Pancreas (tissue), 10 donors: ENCODE results near the gene NSD1. TPM values are rescaled to one million over a fixed set of nuclear protein-coding genes. Genes with fewer than 3 reads are reported as not detected.

Experiments used
- ATAC-seq, 4 donors: fragments of 200-7000 bp; cut with Tn5 transposase; one replicate each; pipeline versions ENCODE4 v1.8.0 to v1.9.1; 2020; ENCODE audit warnings: mild to moderate bottlenecking in 4 of 4, moderate library complexity in 4 of 4
- DNase-seq, 6 donors: peaks; one replicate each; pipeline ENCODE4 v3.0.0-alpha.2; 2020
- FAIRE-seq: peaks from 2 replicates; lab custom pipeline; 2012; peaks lifted over from hg19 to GRCh38; lab: Jason Lieb, UNC
- H3K27ac ChIP-seq, 4 donors: fragments of 200-600 bp; sonication (generic); 1 replicate in 3 of 4; 2 replicates in 1 of 4; pipeline versions ENCODE4 v1.5.0 to v1.8.0; 2020
- H3K27me3 ChIP-seq, 4 donors: fragments of 200-600 bp; one replicate each; pipeline ENCODE4 v1.8.0; 2021
- H3K36me3 ChIP-seq, 3 donors: fragments of 200-600 bp; sonication (generic) in 1 of 3; one replicate each; pipeline versions ENCODE4 v1.5.0 to v1.8.0; 2020 to 2021
- H3K4me1 ChIP-seq, 3 donors: fragments of 200-600 bp; one replicate each; pipeline ENCODE4 v1.8.0; 2021
- H3K4me3 ChIP-seq, 4 donors: fragments of 200-600 bp; sonication (generic) in 2 of 4; one replicate each; pipeline versions ENCODE4 v1.5.0 to v1.8.0; 2020 to 2021
- H3K9me3 ChIP-seq, 4 donors: fragments of 200-600 bp; one replicate each; pipeline ENCODE4 v1.8.0; 2021
- WGBS, 2 donors: extraction: QIAGEN DNeasy Blood & Tissue Kit; methylation state at CpG; one replicate each; pipeline ENCODE4 v1.1.7; 2013; 5-methylcytosine and 5-hydroxymethylcytosine counted together
- intact Hi-C, 3 donors: fragments of 100-400 bp; cut with DNase I; formaldehyde crosslinking; loops; one replicate each; pipeline versions ENCODE4 v1.11.1 to v1.14.2; 2022
- polyA plus RNA-seq, 2 donors: library from polyadenylated mRNA; stranded (reverse); fragments of 200-250 nt; gene quantifications; one replicate each; pipeline ENCODE4 v1.2.3, GENCODE V29; 2013
- total RNA-seq, 6 donors: library from RNA; stranded (reverse); fragmentation: NEBNext Ultra II Directional in 4 of 6; extraction: Animal tissue kit (Norgen Biotek cat#: 25700) in 4 of 6; gene quantifications; one replicate each; pipeline versions ENCODE4 v1.2.1 to v1.2.4, GENCODE V29; 2021 to 2023
- TF ChIP-seq, protein P1 (sequence below), 4 donors: fragments of 200-600 bp; sonication (generic) in 3 of 4; IDR thresholded peaks; one replicate each; pipeline versions ENCODE4 v1.5.0 to v1.8.0; 2021; ENCODE audit warnings: antibody characterized with exemption in 4 of 4
- donor health status: healthy with polysubstance abuse.
- donor health status: DM: no; HTN: no; CAD: no; lungs with moderate emphysema.
- donor health status: DM: no; HTN: no; CAD: no.
- donor health status: control.
- donor health status: control.
- donor health status: Bipolar disorder and iron deficiency.
- donor health status: DM: yes; HTN: yes; CAD: no.
- donor health status: DM: no; HTN: no; CAD: no.
- donor health status: DM: no; HTN: no; CAD: no.
- donor health status: DM: yes; HTN: yes; CAD: no.

NSD1 gene
- total and polyA plus RNA-seq, 8 donors = 6.9 to 51.2 (median 33.5) TPM

DNA sequence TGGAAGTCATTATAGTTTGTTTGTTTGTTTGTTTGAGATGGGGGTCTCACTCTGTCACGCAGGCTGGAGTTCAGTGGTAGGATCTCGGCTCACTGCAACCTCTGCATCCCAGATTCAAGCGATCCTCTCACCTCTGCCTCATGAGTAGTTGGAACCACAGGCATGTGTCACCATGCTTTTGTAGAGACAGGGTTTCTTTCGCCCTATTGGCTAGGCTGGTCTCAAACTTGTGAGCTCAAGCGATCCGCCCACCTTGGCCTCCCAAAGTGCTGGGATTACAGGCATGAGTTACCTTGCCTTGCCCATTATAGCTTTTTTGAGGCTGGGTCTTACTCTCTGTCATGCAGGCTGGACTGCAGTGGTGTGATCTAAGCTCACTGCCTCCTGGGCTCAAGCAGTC, 28.8 kb downstream of the NSD1 start:
- DNase-seq (peak in 1 of 6 donors; percentile 22), ATAC-seq (no peak), FAIRE-seq (no peak)
- Histone ChIP-seq H3K4me3 (no peak overlapping the region), H3K36me3 (no peaks in the 10 kb centered on the region), H3K9me3 (no peaks in the 10 kb centered on the region), H3K27ac (no peak overlapping the region), H3K27me3 (no peaks in the 10 kb centered on the region), H3K4me1 (no peaks in the 10 kb centered on the region)
- TF ChIP-seq, protein P1, sequence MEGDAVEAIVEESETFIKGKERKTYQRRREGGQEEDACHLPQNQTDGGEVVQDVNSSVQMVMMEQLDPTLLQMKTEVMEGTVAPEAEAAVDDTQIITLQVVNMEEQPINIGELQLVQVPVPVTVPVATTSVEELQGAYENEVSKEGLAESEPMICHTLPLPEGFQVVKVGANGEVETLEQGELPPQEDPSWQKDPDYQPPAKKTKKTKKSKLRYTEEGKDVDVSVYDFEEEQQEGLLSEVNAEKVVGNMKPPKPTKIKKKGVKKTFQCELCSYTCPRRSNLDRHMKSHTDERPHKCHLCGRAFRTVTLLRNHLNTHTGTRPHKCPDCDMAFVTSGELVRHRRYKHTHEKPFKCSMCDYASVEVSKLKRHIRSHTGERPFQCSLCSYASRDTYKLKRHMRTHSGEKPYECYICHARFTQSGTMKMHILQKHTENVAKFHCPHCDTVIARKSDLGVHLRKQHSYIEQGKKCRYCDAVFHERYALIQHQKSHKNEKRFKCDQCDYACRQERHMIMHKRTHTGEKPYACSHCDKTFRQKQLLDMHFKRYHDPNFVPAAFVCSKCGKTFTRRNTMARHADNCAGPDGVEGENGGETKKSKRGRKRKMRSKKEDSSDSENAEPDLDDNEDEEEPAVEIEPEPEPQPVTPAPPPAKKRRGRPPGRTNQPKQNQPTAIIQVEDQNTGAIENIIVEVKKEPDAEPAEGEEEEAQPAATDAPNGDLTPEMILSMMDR (IDR thresholded peaks at IDR 0.05) = no peak
- intact Hi-C loops = no loop called here
- WGBS, 2 donors = 97 to 98% methylated on average over 6 of the region's 6 CpGs

DNA sequence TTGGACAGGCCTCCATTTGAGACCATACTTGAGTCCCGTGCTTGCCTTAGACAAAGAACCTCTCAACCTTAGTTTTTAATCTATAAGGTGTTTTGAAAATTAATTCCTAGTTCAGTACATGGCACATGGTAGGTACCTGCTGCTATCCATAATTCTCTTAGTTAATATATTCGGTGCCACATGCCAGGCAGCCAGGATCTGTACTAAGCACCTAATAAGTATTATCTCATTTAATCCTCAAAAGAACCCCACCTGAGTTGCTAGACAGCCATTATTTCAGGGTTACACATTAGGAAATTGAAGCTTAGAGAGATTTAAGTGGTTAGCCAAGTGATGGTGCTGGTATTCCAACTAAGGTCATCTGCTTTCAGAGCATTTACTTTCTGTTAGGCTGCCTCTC, 29.9 kb downstream of the NSD1 start:
- no peaks in the 10 kb centered on the region for H3K4me1 ChIP-seq
- no peak overlapping the region for H3K27ac ChIP-seq
- no peaks in the 10 kb centered on the region for H3K36me3 ChIP-seq
- TF ChIP-seq, protein P1 (IDR thresholded peaks at IDR 0.05) = no peak
- DNase-seq = no peak
- H3K9me3 ChIP-seq = no peaks in the 10 kb centered on the region
- FAIRE-seq = no peak
- ATAC-seq = no peak
- 93 to 98% methylated on average over 2 of the region's 2 CpGs for WGBS, 2 donors
- no peak overlapping the region for H3K4me3 ChIP-seq
- intact Hi-C loops = no loop called here
- H3K27me3 ChIP-seq = no peaks in the 10 kb centered on the region

DNA sequence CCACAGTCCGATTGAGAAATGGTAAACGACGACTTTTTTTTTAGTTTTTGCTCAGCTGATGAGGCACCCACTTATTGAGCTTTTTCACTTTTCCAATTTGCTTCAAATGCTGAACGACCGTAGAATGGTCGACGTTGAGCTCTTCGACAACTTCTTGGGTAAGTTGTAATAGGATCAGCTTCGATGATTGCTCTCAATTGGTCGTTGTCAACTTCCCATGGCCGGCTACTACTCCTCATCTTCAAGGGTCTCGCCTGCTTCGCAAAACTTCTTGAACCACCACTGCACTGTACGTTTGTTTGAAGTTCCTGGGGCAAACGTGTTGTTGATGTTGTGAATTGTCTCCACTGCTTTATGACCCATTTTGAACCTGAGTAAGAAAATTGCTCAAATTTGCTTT, 35.7 kb downstream of the NSD1 start:
- TF ChIP-seq, protein P1 (IDR thresholded peaks at IDR 0.05) = no peak
- DNase-seq (no peak), FAIRE-seq (no peak), ATAC-seq (no peak)
- no peaks in the 10 kb centered on the region for H3K36me3 ChIP-seq
- no peaks in the 10 kb centered on the region for H3K9me3 ChIP-seq
- H3K27ac ChIP-seq = no peak overlapping the region
- no peak overlapping the region for H3K4me3 ChIP-seq
- intact Hi-C loops = no loop called here
- H3K27me3 ChIP-seq = no peaks in the 10 kb centered on the region
- no peaks in the 10 kb centered on the region for H3K4me1 ChIP-seq
- WGBS, 2 donors = 91 to 93% methylated on average over 15 of the region's 15 CpGs

DNA sequence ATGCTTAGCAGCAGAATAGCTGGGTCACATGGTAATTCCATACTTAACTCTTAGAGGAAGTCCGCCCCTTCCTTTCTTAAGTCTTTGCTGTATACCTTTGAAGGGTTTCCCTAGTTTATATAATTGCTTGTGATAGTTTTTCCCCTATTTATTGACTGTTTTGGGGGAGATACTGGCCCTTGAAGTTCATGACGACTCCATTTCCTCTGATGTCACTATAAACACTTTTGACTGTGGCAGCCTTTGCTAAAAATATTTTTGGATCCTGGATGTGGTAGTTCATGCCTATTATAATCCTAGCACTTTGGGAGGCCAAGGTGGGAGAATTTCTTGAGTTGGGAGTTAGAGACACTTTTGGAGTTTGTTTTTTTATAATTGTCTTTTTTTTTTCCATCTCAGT, 38.4 kb downstream of the NSD1 start:
- no peaks in the 10 kb centered on the region for H3K36me3 ChIP-seq
- intact Hi-C loops = no loop called here
- no peak for DNase-seq
- TF ChIP-seq, protein P1 (IDR thresholded peaks at IDR 0.05) = no peak
- H3K27me3 ChIP-seq = no peaks in the 10 kb centered on the region
- no peaks in the 10 kb centered on the region for H3K4me1 ChIP-seq
- H3K27ac ChIP-seq = no peak overlapping the region
- 79 to 90% methylated on average over 2 of the region's 2 CpGs for WGBS, 2 donors
- H3K9me3 ChIP-seq = no peaks in the 10 kb centered on the region
- no peak overlapping the region for H3K4me3 ChIP-seq
- no peak for ATAC-seq
- no peak for FAIRE-seq

DNA sequence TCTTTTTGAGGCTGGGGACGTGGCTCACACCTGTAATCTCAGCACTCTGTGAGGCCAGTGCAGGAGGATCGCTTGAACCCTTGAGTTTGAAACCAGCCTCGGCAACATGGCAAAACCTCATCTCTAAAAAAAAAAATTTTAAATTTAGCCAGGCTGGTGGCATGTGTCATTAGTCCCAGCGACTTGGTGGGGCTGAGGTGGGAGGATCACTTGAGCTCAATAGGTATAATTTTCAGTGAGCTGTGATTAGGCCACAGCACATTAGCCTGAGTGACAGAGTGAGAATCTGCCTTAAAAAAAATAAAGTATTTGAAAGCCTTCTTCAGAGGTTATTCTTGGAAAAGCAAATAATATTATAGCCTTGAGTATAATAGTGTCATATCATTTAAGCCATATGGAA, 41.8 kb downstream of the NSD1 start:
- TF ChIP-seq, protein P1 (IDR thresholded peaks at IDR 0.05) = no peak
- intact Hi-C loops = no loop called here
- WGBS, 2 donors = 94 to 96% methylated on average over 4 of the region's 4 CpGs
- peaks cover 0 to 5% (median 0%) of the 10 kb centered on the region in 3 donors for H3K4me1 ChIP-seq
- no peak overlapping the region for H3K4me3 ChIP-seq
- no peaks in the 10 kb centered on the region for H3K36me3 ChIP-seq
- H3K9me3 ChIP-seq = no peaks in the 10 kb centered on the region
- FAIRE-seq (no peak), DNase-seq (no peak), ATAC-seq (no peak)
- no peaks in the 10 kb centered on the region for H3K27me3 ChIP-seq
- no peak overlapping the region for H3K27ac ChIP-seq
